Natural killer cell (primary cell): ENCODE measurements around the gene PCBD1. TPM values are rescaled to one million over a fixed set of nuclear protein-coding genes. Genes with fewer than 3 reads are reported as not detected.

Experiments used
- ATAC-seq, 3 donors: fragments of 150-1000 bp in 2 of 3; fragments of 200-7000 bp in 1 of 3; cut with Tn5 transposase; 1 replicate in 1 of 3; 2 replicates in 2 of 3; pipeline ENCODE4 v1.10.0; 2021; ENCODE audit warnings: mild to moderate bottlenecking in 2 of 3, moderate library complexity in 2 of 3
- DNase-seq, 2 donors: peaks; one replicate each; pipeline versions ENCODE4 v3.0.0 to v3.0.0-alpha.2; 2013 to 2021; ENCODE audit warnings: mixed read lengths in 1 of 2
- H3K27ac ChIP-seq: one replicate; pipeline ENCODE4 v1.5.1; 2013; ENCODE audit warnings: mild to moderate bottlenecking, low read length
- H3K27me3 ChIP-seq: one replicate; pipeline ENCODE4 v1.6.1; 2013; ENCODE audit warnings: low read length; ENCODE audit not compliant: control insufficient read depth, insufficient read depth
- H3K36me3 ChIP-seq: one replicate; pipeline ENCODE4 v1.6.1; 2013; ENCODE audit warnings: low read length; ENCODE audit not compliant: control insufficient read depth, insufficient read depth
- H3K4me1 ChIP-seq: one replicate; pipeline ENCODE4 v1.6.1; 2013; ENCODE audit warnings: low read length; ENCODE audit not compliant: control insufficient read depth, insufficient read depth
- H3K4me3 ChIP-seq: one replicate; pipeline ENCODE4 v1.5.1; 2013; ENCODE audit warnings: low read length
- H3K9me3 ChIP-seq: one replicate; pipeline ENCODE4 v1.6.1; 2013; ENCODE audit warnings: low read length; ENCODE audit not compliant: control insufficient read depth, insufficient read depth
- H3K27ac Mint-ChIP-seq, 2 donors: one replicate each; pipeline ENCODE4 v1.8.0; 2022; ENCODE audit warnings: mild to moderate bottlenecking in 2 of 2, mixed read lengths in 2 of 2, moderate library complexity in 1 of 2
- H3K27me3 Mint-ChIP-seq, 2 donors: one replicate each; pipeline ENCODE4 v1.8.0; 2022; ENCODE audit warnings: low read depth in 2 of 2, mixed read lengths in 2 of 2
- H3K36me3 Mint-ChIP-seq: one replicate; pipeline ENCODE4 v1.8.0; 2022; ENCODE audit warnings: mixed read lengths
- H3K4me1 Mint-ChIP-seq, 2 donors: one replicate each; pipeline ENCODE4 v1.8.0; 2022; ENCODE audit warnings: mixed read lengths in 2 of 2
- H3K4me3 Mint-ChIP-seq: one replicate; pipeline ENCODE4 v1.8.0; 2022; ENCODE audit warnings: mild to moderate bottlenecking, moderate library complexity, mixed read lengths
- H3K9me3 Mint-ChIP-seq, 2 donors: one replicate each; pipeline ENCODE4 v1.8.0; 2022; ENCODE audit warnings: mixed read lengths in 2 of 2
- WGBS: methylation state at CpG from one replicate; pipeline ENCODE4 v1.1.7; 2013; ENCODE audit warnings: missing lambda C conversion rate; ENCODE audit not compliant: insufficient coverage; 5-methylcytosine and 5-hydroxymethylcytosine counted together
- intact Hi-C: fragments of 100-400 bp; cut with micrococcal nuclease; formaldehyde crosslinking; loops from one replicate; pipeline ENCODE4 v1.14.2; 2022
- total RNA-seq, 4 donors: library from RNA; stranded (reverse); fragments of 120-200 nt in 1 of 4; gene quantifications; one replicate each; pipeline versions ENCODE4 v1.2.3 to v1.2.4, GENCODE V29; 2013 to 2022
- TF ChIP-seq, protein P1 (sequence below): fragments of 200-600 bp; IDR thresholded peaks from one replicate; pipeline ENCODE4 v1.8.0; 2022; ENCODE audit warnings: antibody characterized with exemption

The PCBD1 gene
- total RNA-seq, 3 donors from 2014 or later (not counting 1 experiment from before 2014, with no cell fraction given): 7.2 to 15.3 (median 10.4) TPM

DNA sequence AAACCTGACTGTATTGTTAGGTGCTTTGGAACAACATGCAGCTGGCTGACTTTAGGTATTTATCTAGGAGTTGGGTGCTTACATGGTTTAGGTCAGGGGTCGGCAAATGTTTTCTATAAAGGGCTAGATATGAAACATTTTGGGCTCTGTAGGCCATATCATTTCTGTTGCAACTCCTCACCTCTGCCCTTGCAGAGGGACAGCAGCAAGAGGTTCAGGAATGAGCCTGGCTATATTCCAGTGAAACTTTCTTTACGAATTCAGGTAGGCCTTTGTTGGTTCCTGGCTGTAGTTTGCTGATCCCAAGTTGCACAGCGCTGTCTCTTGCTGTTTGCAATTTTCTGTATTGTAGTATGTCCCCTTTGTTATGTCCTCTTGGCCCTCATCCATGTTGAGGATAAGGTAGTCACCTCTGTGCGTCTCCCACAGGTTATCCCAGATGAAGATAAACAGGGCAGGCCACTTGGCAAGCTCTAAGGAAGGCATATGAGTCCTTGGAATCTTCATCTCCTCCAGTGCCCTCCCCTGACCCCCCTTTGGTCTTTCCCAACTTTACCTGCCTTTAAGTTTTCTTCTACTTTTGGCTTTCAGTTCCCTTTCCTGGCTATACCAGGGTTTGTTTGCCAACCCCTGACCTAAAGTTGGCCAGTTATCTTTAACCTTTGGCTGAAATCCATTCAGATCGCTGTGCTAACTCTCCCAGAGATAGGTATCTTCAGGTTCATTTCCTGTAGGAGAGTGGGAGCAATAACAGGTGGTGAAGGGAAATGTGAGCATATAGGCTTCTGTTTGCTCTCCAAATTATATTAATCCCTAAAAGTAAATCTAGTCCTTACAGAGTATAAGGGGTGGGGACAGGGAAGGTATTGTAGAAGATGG is 36.5 kb downstream of the PCBD1 start:
- Mint-ChIP-seq H3K27ac (no peak overlapping the region), H3K36me3 (peaks cover 7% of the 10 kb centered on the region), H3K4me3 (no peak overlapping the region), H3K27me3 (no peaks in the 10 kb centered on the region), H3K9me3 (no peaks in the 10 kb centered on the region), H3K4me1 (peaks cover 9 to 20% of the 10 kb centered on the region in 2 donors)
- TF ChIP-seq, protein P1, sequence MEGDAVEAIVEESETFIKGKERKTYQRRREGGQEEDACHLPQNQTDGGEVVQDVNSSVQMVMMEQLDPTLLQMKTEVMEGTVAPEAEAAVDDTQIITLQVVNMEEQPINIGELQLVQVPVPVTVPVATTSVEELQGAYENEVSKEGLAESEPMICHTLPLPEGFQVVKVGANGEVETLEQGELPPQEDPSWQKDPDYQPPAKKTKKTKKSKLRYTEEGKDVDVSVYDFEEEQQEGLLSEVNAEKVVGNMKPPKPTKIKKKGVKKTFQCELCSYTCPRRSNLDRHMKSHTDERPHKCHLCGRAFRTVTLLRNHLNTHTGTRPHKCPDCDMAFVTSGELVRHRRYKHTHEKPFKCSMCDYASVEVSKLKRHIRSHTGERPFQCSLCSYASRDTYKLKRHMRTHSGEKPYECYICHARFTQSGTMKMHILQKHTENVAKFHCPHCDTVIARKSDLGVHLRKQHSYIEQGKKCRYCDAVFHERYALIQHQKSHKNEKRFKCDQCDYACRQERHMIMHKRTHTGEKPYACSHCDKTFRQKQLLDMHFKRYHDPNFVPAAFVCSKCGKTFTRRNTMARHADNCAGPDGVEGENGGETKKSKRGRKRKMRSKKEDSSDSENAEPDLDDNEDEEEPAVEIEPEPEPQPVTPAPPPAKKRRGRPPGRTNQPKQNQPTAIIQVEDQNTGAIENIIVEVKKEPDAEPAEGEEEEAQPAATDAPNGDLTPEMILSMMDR: no peak
- Histone ChIP-seq H3K27me3 (no peaks in the 10 kb centered on the region), H3K36me3 (peaks cover 26% of the 10 kb centered on the region), H3K4me3 (no peak overlapping the region), H3K4me1 (peaks cover 5% of the 10 kb centered on the region), H3K27ac (no peak overlapping the region), H3K9me3 (no peaks in the 10 kb centered on the region)
- ATAC-seq (no peak), DNase-seq (no peak)
- intact Hi-C loops: no loop called here
- WGBS: 92% methylated on average over 5 of the region's 5 CpGs

DNA sequence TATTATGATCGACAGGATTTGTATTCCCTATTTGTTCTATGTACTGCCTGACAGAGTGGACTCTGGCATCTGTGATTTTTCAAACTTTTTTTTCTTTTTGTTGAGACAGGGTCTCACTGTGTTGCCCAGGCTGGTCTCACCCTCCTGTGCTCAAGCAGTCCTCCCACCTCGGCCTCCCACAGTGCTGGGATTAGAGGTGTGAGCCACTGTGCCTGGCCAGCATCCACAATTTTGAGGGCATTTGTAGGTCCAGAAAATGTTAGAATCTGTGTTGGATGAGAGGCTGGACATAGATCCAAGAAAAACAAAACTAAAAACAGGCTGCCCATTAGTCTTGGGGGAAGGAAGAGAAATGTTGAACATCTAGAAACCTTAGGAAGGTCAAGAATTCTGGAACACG is 38.3 kb downstream of the PCBD1 start:
- WGBS: 97% methylated on average over 3 of the region's 3 CpGs

DNA sequence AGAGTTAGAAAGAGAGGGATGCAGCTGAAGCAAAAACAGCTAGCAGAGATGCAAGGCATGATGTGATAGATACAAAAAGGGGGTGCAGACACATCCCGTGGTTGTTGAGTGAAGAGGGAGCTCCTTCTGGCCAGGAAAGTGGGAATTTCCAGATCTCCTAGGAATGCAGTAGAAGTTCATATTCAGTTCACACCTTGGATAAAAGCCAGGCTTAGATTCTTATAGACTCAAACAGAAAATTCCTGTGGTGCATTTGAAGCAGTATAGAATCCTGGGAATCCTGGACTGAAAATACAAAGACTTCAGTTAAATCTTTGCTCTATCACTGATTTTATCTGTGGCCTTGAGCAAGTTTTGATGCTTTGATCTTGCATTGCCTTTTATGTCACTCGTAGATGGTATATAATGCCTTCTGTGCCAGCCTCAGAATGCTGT is 38.8 kb downstream of the PCBD1 start:
- H3K4me1 Mint-ChIP-seq: peaks cover 0 to 9% of the 10 kb centered on the region in 2 donors
- Histone ChIP-seq H3K4me3 (no peak overlapping the region), H3K9me3 (no peaks in the 10 kb centered on the region), H3K36me3 (peaks cover 32% of the 10 kb centered on the region), H3K27me3 (no peaks in the 10 kb centered on the region), H3K27ac (no peak overlapping the region), H3K4me1 (no peaks in the 10 kb centered on the region)
- TF ChIP-seq, protein P1: no peak
- H3K4me3 Mint-ChIP-seq: no peak overlapping the region
- ATAC-seq (no peak), DNase-seq (no peak)
- 89% methylated on average over 2 of the region's 2 CpGs for WGBS
- peaks cover 14% of the 10 kb centered on the region for H3K36me3 Mint-ChIP-seq
- H3K27me3 Mint-ChIP-seq: no peaks in the 10 kb centered on the region
- no peaks in the 10 kb centered on the region for H3K9me3 Mint-ChIP-seq
- H3K27ac Mint-ChIP-seq: no peak overlapping the region
- intact Hi-C loops: no loop called here

More for the DNA sequence above, 38.3 kb downstream of the PCBD1 start:
- Mint-ChIP-seq H3K27me3 (no peaks in the 10 kb centered on the region), H3K27ac (no peak overlapping the region), H3K4me1 (peaks cover 0 to 9% of the 10 kb centered on the region in 2 donors), H3K9me3 (no peaks in the 10 kb centered on the region), H3K36me3 (peaks cover 14% of the 10 kb centered on the region), H3K4me3 (no peak overlapping the region)
- H3K4me3 ChIP-seq: no peak overlapping the region
- intact Hi-C loops: no loop called here
- ATAC-seq (no peak), DNase-seq (no peak)
- no peaks in the 10 kb centered on the region for H3K27me3 ChIP-seq
- no peaks in the 10 kb centered on the region for H3K4me1 ChIP-seq
- no peaks in the 10 kb centered on the region for H3K9me3 ChIP-seq
- no peak overlapping the region for H3K27ac ChIP-seq
- H3K36me3 ChIP-seq: peaks cover 34% of the 10 kb centered on the region
- TF ChIP-seq, protein P1: no peak
